GM19452 (cell line): Measurements from ENCODE around the gene ANKDD1B.
A peak's percentile ranks its signal among the peaks of the same experiment; 100 is the strongest.

Experiments
- ATAC-seq: cut with Tn5 transposase; IDR thresholded peaks from one replicate; pipeline ENCODE4 v1.9.1; 2021; ENCODE audit not compliant: unreplicated experiment

ANKDD1B gene

GRCh38 chr5:75659791-75660450 lies 48.7 kb downstream of the ANKDD1B start:
- ATAC-seq: peak; percentile 63

- ATAC-seq: no peak
These were observed 49.6 kb downstream of the ANKDD1B start for GRCh38 chr5:75660678-75661465.

GRCh38 chr5:75662061-75662460 lies 50.8 kb downstream of the ANKDD1B start:
- no peak for ATAC-seq

DNA sequence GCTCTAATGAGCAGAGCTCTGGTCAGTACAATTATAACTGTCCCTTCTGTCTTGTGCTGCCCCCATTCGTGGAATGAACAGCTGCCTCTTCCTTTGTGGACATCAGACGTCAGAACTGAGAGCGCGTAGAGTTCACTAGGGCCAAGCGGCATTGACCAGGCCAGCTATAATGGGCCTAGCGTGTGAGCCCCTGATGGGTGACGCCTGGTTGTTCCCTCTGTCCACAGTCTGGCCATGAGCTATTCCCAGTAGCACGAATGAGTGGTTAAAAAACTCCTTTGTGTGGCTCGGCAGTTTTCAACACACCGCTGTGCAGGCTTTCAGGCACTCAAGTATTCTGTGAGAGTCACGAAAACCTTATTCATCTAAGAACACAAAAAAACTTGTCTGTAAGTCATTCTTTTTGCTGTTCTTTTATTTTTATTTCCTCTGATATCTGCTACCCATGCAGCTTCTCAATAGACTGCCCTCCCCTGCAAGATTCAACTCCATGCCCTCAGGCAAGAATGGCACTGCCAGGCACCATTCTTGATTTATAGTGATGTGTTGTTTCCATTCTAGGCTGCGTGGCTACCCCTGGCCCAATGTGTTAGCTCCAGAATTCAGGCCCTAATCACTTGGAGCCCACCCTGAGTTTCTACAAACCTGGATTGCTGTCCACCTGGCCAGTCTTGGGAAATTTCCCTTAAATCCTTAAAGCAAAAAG lies 52.5 kb downstream of the ANKDD1B start:
- no peak for ATAC-seq

- ATAC-seq: no peak
These were observed 53.7 kb downstream of the ANKDD1B start for GRCh38 chr5:75664979-75665378.

DNA sequence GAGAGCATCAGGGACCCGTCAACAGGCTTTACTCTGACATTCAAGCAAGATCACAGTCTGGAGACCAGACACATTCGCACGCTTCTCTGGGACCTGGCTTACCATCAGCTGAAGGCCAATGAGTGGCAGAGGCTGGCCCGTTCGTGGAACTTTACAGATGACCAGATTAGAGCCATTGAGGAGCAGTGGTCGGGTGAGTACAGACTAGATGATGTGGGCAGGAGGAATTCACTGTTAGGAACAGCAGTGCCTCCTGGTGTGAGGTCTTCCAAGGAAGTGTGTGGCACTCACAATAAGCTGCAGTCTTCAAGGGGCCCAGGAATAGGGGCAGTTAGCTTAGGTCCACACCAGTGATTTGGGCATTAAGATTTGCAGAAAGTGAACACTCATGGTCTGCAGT lies 55.5 kb downstream of the ANKDD1B start:
- ATAC-seq: no peak

DNA sequence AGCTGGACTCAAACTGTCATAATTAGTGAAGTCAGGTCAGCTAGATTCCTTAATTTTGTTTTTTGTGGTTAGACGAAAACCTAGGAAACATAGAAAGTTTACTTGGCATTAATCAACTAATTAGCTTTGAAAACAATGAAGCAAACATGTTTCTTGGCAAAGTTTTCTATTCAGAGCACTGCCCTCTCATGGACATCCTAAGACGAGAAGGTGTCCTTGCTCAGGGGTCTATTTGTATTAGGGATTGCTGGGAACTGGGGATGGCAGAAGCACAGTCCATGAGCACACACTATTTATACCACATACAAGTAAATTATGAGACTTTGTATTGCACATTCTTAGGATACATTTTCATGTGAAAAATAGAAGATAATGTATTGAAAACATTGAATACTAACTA lies 56.3 kb downstream of the ANKDD1B start:
- no peak for ATAC-seq

DNA sequence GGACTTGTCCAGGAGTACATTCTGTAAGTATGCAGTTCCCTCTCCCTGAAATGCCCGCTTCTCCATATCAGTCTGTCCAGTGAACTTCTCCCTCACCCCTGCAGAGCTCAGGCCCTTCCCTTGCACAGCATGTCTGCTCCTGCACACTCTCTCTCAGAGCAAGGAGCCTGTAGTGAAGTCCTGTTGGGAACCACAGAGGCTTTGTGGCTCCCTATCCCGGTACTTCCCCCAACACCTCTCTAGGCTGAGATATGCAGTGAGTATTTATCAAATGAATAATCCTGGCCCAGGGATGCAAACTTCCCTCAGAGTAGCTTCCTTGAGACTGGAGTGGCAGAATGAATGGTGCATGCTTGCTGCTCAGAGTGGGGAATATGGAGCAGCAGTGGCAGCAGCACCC lies 57.2 kb downstream of the ANKDD1B start:
- ATAC-seq: peak; percentile 6

DNA sequence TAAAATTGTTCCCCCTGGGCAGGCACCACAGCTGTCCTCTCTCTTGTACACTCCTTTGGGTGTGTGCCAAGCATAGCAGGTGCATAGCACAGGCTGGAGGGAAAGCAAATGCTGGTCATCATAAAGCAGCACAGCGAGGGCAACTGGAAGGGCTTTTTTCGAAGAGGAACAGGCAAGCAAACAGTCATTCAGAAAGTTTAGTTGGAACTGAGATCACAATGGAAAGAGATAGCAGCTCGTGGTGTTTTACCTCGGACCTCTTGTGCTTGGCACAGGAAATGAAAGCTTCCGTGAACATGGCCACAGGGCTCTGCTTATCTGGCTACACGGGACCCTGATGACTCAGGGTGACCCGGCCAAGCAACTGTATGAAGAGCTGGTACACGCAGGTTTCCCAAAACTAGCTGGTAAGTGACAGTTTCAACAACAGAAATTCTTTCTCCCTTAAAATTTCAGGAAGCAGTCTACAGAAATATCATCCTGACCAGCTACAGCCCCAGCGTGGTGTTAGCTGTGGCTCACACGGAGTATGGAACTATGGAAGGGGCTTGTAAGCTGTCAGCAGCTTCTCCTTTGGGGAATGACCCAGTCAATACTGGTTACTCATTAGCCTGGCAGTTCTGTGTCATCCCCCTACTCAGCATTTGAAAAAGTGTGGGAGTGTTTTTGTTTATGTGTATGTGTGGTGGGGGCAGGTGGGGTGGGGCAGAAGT lies 57.9 kb downstream of the ANKDD1B start:
- peak; percentile 97 for ATAC-seq

- ATAC-seq: no peak
These were observed 59.3 kb downstream of the ANKDD1B start for GRCh38 chr5:75670577-75670976.

DNA sequence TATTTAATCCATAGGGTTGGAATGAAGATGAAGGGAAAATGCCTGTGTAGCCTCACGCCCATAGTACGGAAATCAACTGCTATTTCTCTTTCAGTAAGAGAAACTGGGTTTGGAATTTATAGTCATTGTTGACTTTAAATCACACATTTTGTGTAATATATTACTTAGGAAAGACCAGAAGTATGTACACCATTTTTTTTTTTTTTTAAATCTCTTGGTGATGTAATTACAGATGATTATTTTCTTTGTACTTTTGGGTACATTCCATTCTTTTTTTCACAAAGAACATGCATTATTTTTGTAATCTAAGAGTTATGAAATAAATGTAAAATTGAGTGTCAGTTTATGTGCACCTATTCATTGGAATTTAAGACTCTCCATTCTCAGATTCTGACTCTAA lies 60.3 kb downstream of the ANKDD1B start:
- ATAC-seq: no peak

DNA sequence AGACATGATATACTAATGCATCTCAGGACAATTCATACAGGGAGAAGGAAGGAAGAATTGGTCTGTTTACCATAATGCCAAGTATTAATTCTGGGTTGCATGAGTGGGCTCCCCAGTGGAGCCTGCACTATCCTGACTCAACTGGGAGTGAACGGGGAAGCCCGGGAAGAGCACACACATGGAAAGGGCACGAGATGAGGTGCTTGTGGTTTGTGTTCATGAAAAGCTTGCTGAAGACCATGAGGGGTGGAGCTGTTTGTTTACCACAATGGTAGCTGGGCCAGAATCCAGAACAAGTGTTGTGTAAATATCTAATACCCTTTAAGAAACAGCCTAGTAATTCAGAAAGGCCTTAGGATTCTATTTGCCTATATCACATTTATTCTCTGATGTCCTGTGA lies 61.4 kb downstream of the ANKDD1B start:
- no peak for ATAC-seq

DNA sequence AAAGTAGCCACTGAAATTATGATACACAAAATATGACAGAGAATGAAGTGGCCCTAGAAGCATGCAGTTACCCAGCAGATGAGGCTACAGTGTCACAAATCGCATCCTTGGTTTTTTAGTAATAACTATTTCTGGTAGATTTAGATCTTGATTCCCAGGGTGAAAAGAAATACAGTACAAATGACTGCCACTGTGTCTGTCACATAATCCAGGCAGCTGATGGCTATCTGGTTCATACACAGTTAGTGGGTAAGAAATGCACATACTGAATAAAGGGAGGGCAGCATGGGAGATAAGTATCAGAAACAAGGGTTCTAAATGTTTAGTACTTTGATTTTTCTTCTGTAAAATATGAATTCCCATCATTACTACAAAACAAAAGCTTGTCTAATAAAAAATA lies 64.5 kb downstream of the ANKDD1B start:
- no peak for ATAC-seq

DNA sequence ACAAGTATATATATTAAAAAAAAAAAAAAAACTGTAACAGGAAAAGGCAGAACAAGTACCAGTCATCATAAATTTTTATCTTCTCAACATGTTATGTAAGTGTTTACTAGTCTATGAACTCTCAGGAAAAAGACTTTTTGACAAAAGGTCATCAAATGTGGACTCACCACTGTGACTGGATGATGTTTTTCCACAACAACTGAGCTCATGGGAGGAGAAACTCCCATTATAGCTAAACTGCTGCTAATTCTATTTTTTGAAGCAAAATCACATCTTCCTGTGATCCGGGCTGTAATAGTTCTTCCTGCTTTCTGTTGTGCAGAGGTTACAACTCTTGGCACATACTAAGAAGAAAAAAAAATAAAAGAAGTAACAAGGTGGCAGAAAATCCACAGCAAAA lies 66.4 kb downstream of the ANKDD1B start:
- no peak for ATAC-seq

- no peak for ATAC-seq
These were observed 66.9 kb downstream of the ANKDD1B start for GRCh38 chr5:75678155-75678554.

GRCh38 chr5:75681125-75681830 lies 70.0 kb downstream of the ANKDD1B start:
- no peak for ATAC-seq

- ATAC-seq: no peak
These were observed 73.9 kb downstream of the ANKDD1B start for GRCh38 chr5:75685141-75685540.

DNA sequence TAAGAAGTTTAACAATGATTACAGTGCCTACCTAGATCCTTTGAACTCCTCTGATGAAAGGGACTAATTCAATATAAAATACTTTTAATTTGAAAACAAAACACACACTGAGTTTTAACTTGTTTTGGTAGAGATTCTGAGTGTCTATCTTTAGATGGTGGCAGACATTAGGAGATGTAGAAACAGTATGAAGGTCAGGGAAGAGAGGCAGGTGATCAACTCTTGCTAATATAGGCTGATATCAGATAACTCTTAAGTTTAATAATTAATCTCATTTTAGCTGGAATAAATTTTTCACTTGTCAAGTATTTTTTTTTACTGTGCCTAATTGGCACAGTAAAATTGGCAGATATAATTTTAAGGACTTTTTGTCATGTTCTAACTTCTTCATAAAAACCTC lies 75.2 kb downstream of the ANKDD1B start:
- ATAC-seq: no peak

- no peak for ATAC-seq
These were observed 79.4 kb downstream of the ANKDD1B start for GRCh38 chr5:75690669-75691068.

DNA sequence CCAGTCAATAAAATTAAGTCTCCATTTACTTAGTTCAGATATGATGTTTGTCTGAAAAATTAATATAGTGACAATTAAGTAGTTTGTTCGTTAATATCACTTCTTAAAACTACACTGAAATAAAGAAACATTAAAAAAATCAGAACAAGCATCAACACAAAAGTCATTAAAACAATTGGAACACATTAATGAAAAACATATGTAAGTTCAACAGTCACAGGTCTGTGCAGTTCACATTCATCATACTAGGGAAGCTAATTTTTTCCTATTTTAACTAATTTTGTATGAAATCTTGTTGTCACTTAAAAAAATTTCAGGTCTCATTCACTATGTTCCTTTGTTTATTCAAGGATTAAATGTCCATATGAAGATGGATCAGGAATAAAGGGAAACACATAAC lies 83.5 kb downstream of the ANKDD1B start:
- no peak for ATAC-seq
